HepG2 (cell line): ENCODE results near the gene KMT2A. TPM values are rescaled to one million over a fixed set of nuclear protein-coding genes. Genes with fewer than 3 reads are reported as not detected.

Experiments used
- AHR ChIP-seq: IDR thresholded peaks from 2 replicates; pipeline ENCODE4 v1.6.1; 2018; ENCODE audit warnings: missing genetic modification reagents, missing compliant biosample characterization
- EED ChIP-seq: sonication (generic); formaldehyde crosslinking; IDR thresholded peaks from 2 replicates; pipeline ENCODE4 v1.5.0; 2020; ENCODE audit warnings: mild to moderate bottlenecking, missing genetic modification reagents
- FUBP1 ChIP-seq: sonication (generic); formaldehyde crosslinking; IDR thresholded peaks from 2 replicates; pipeline ENCODE4 v1.5.1; 2020; ENCODE audit warnings: missing genetic modification reagents, mild to moderate bottlenecking, borderline replicate concordance
- HMGXB3 ChIP-seq: sonication (generic); formaldehyde crosslinking; IDR thresholded peaks from 2 replicates; pipeline ENCODE4 v1.4.0; 2020; ENCODE audit warnings: missing genetic modification reagents, borderline replicate concordance
- LCORL ChIP-seq, 2 experiments: fragments of 450-650 bp in 1 of 2; sonication (generic) in 1 of 2; formaldehyde crosslinking in 1 of 2; IDR thresholded peaks; 2 replicates each; pipeline versions ENCODE4 v1.5.0 to v1.6.1; 2017 to 2020; ENCODE audit warnings: antibody characterized with exemption in 1 of 2, missing genetic modification reagents in 1 of 2
- MED1 ChIP-seq: sonication (generic); formaldehyde crosslinking; IDR thresholded peaks from 2 replicates; pipeline ENCODE4 v1.4.0; 2020; ENCODE audit warnings: missing genetic modification reagents
- MEIS1 ChIP-seq: sonication (generic); formaldehyde crosslinking; IDR thresholded peaks from 2 replicates; pipeline ENCODE4 v1.9.0; 2021; ENCODE audit warnings: mild to moderate bottlenecking, missing genetic modification reagents, moderate library complexity, borderline replicate concordance
- PAWR ChIP-seq: sonication (generic); formaldehyde crosslinking; IDR thresholded peaks from 2 replicates; pipeline ENCODE4 v1.4.0; 2020; ENCODE audit warnings: missing genetic modification reagents, mild to moderate bottlenecking, borderline replicate concordance
- PCBP1 ChIP-seq: fragments of 200-400 bp; formaldehyde crosslinking; IDR thresholded peaks from 2 replicates; pipeline ENCODE4 v1.6.1; 2017; ENCODE audit warnings: mild to moderate bottlenecking, low read depth, low read length, borderline replicate concordance
- PRMT3 ChIP-seq: sonication (generic); formaldehyde crosslinking; IDR thresholded peaks from 2 replicates; pipeline ENCODE4 v1.8.1; 2022; ENCODE audit warnings: low read depth, mild to moderate bottlenecking, moderate library complexity, missing genetic modification reagents, borderline replicate concordance
- YEATS2 ChIP-seq: sonication (generic); formaldehyde crosslinking; IDR thresholded peaks from 2 replicates; pipeline ENCODE4 v1.4.0; 2020; ENCODE audit warnings: missing genetic modification reagents, borderline replicate concordance
- ZBTB4 ChIP-seq: sonication (generic); formaldehyde crosslinking; IDR thresholded peaks from 2 replicates; pipeline ENCODE4 v1.4.0; 2020; ENCODE audit warnings: missing genetic modification reagents, mild to moderate bottlenecking, borderline replicate concordance
- ZFX ChIP-seq: sonication (generic); formaldehyde crosslinking; IDR thresholded peaks from 2 replicates; pipeline ENCODE4 v1.4.0; 2020; ENCODE audit warnings: mild to moderate bottlenecking, low read depth, missing genetic modification reagents, moderate library complexity
- ZMAT3 ChIP-seq: sonication (generic); formaldehyde crosslinking; conservative IDR thresholded peaks from 2 replicates; pipeline ENCODE4 v1.7.0; 2021; ENCODE audit warnings: missing genetic modification reagents
- ZNF382 ChIP-seq: sonication (generic); formaldehyde crosslinking; IDR thresholded peaks from 2 replicates; pipeline ENCODE4 v1.5.0; 2020; ENCODE audit warnings: missing genetic modification reagents, mild to moderate bottlenecking, borderline replicate concordance
- ZNF546 ChIP-seq: sonication (generic); formaldehyde crosslinking; conservative IDR thresholded peaks from 2 replicates; pipeline ENCODE4 v1.8.1; 2023; ENCODE audit warnings: mild to moderate bottlenecking, missing genetic modification reagents
- ZNF562 ChIP-seq: sonication (generic); formaldehyde crosslinking; IDR thresholded peaks from 2 replicates; pipeline ENCODE4 v1.8.0; 2022; ENCODE audit warnings: missing genetic modification reagents, borderline replicate concordance
- polyA plus RNA-seq, 8 experiments: library from polyadenylated mRNA; depleted of rRNA in 3 of 8; stranded (reverse) in 7 of 8; unstranded in 1 of 8; fragments of >200 nt; fragmentation: Illumina TruSeq in 4 of 8; extraction: Trizol in 4 of 8; gene quantifications; 2 replicates each; pipeline versions ENCODE4 v1.2.1 to v1.2.3, GENCODE V29; 2011 to 2016; ENCODE audit warnings: low read depth in 4 of 8, missing spikeins in 1 of 8, mixed read lengths in 1 of 8; ENCODE audit not compliant: insufficient read depth in 1 of 8
- total RNA-seq, 5 experiments: library from RNA; depleted of rRNA; stranded (reverse); fragments of >200 nt; fragmentation: Illumina TruSeq; extraction: Trizol; gene quantifications; 2 replicates each; pipeline ENCODE4 v1.2.3, GENCODE V29; 2016; ENCODE audit warnings: low read depth in 1 of 5

KMT2A gene
- total and polyA plus RNA-seq, 2 of the 13 experiments (the other 11 are each of a cell fraction or from before 2014, with no cell fraction given) = 12.4 to 20.0 TPM

- TF ChIP-seq HMGXB3 (no peak), ZBTB4 (0 out of 2 replicates have a peak, but pooled peaks have one; percentile 16), MED1 (CRISPR knock-in tag) (0 out of 2 replicates have a peak, but pooled peaks have one; percentile 14), ZNF546 (CRISPR knock-in tag) (0 out of 2 replicates have a peak, but pooled peaks have one; percentile 35), MEIS1 (CRISPR knock-in tag) (peak; percentile 26; the same call in 1 of the 2 replicates), EED (CRISPR knock-in tag) (0 out of 2 replicates have a peak, but pooled peaks have one; percentile 66), PAWR (CRISPR knock-in tag) (no peak), ZNF562 (CRISPR knock-in tag) (no peak), ZNF382 (no peak), PCBP1 (peak; percentile 37; the same call in 1 of the 2 replicates), PRMT3 (CRISPR knock-in tag) (no peak), FUBP1 (CRISPR knock-in tag) (no peak; the same call in 1 of the 2 replicates), ZFX (CRISPR knock-in tag) (peak; percentile 66), ZMAT3 (0 out of 2 replicates have a peak, but pooled peaks have one; percentile 29), AHR (CRISPR knock-in tag) (peak; percentile 56; the same call in 1 of the 2 replicates), YEATS2 (CRISPR knock-in tag) (no peak), LCORL (IDR thresholded peaks at IDR 0.05) (no peak), LCORL (CRISPR knock-in tag; IDR thresholded peaks at IDR 0.05) (peak; percentile 66; the same call in 1 of the 2 replicates)
Observed at GRCh38 chr11:118434553-118435289, 1.6 kb upstream of the KMT2A start (continued).
